GM23338 (cell line): ENCODE results near the gene ATP5MG. TPM values are rescaled to one million over a fixed set of nuclear protein-coding genes. Genes with fewer than 3 reads are reported as not detected.

Experiments
- ATAC-seq: fragments of 200-7000 bp; cut with Tn5 transposase; 3 replicates; pipeline ENCODE4 v1.9.1; 2020
- DNase-seq: peaks from one replicate; pipeline ENCODE4 v3.0.0-alpha.2; 2015; ENCODE audit warnings: low spot score
- H2AFZ ChIP-seq: fragments of 200-600 bp; sonication (generic); 2 replicates; pipeline ENCODE4 v1.8.0; 2016; ENCODE audit warnings: antibody characterized with exemption, mild to moderate bottlenecking, moderate library complexity
- H3F3A ChIP-seq: fragments of 200-600 bp; sonication (generic); replicated peaks from 2 replicates; pipeline ENCODE4 v1.8.0; 2017; ENCODE audit warnings: antibody characterized with exemption, mixed run types, low read depth
- H3K27ac ChIP-seq: fragments of 200-600 bp; sonication (generic); 2 replicates; pipeline ENCODE4 v1.6.1; 2016; ENCODE audit warnings: low read depth
- H3K27me3 ChIP-seq: fragments of 200-600 bp; sonication (generic); 2 replicates; pipeline ENCODE4 v1.8.0; 2016; ENCODE audit warnings: mild to moderate bottlenecking, mixed run types, moderate library complexity; ENCODE audit not compliant: insufficient read depth
- H3K36me3 ChIP-seq: fragments of 200-600 bp; sonication (generic); 2 replicates; pipeline ENCODE4 v1.8.0; 2016; ENCODE audit warnings: mild to moderate bottlenecking; ENCODE audit not compliant: insufficient read depth
- H3K4me1 ChIP-seq: fragments of 200-600 bp; sonication (generic); 2 replicates; pipeline ENCODE4 v1.8.0; 2016; ENCODE audit warnings: mild to moderate bottlenecking, moderate library complexity; ENCODE audit not compliant: insufficient read depth
- H3K4me2 ChIP-seq: fragments of 200-600 bp; sonication (generic); 2 replicates; pipeline ENCODE4 v1.7.1; 2017; ENCODE audit warnings: mixed run types
- H3K4me3 ChIP-seq: fragments of 200-600 bp; sonication (generic); 2 replicates; pipeline ENCODE4 v1.6.1; 2016; ENCODE audit warnings: mixed run types
- H3K79me2 ChIP-seq: fragments of 200-600 bp; sonication (generic); replicated peaks from 2 replicates; pipeline ENCODE4 v1.8.0; 2017; ENCODE audit warnings: mild to moderate bottlenecking; ENCODE audit not compliant: insufficient read depth
- H3K9me2 ChIP-seq: fragments of 200-600 bp; sonication (generic); 2 replicates; pipeline ENCODE4 v1.8.0; 2017; ENCODE audit not compliant: insufficient read depth
- H4K20me1 ChIP-seq: fragments of 200-600 bp; sonication (generic); replicated peaks from 2 replicates; pipeline ENCODE4 v1.8.0; 2017; ENCODE audit warnings: mild to moderate bottlenecking; ENCODE audit not compliant: insufficient read depth
- H3K27ac Mint-ChIP-seq: 2 replicates; pipeline ENCODE4 v1.8.0; 2020; ENCODE audit warnings: inconsistent platforms, mild to moderate bottlenecking, moderate library complexity, mixed read lengths
- H3K27me3 Mint-ChIP-seq: 3 replicates; pipeline ENCODE4 v1.8.0; 2022; ENCODE audit warnings: low read depth, mild to moderate bottlenecking, moderate library complexity, mixed read lengths, inconsistent platforms; ENCODE audit not compliant: insufficient read depth, poor library complexity
- H3K36me3 Mint-ChIP-seq: 3 replicates; pipeline ENCODE4 v1.8.0; 2021; ENCODE audit warnings: low read depth, mild to moderate bottlenecking, inconsistent platforms, moderate library complexity, mixed read lengths
- H3K4me1 Mint-ChIP-seq: 3 replicates; pipeline ENCODE4 v1.8.0; 2020; ENCODE audit warnings: mild to moderate bottlenecking, inconsistent platforms, mixed read lengths
- H3K4me3 Mint-ChIP-seq: 3 replicates; pipeline ENCODE4 v1.8.0; 2021; ENCODE audit warnings: moderate library complexity, mild to moderate bottlenecking, inconsistent platforms, mixed read lengths
- H3K9me3 Mint-ChIP-seq: 3 replicates; pipeline ENCODE4 v1.8.0; 2020; ENCODE audit warnings: moderate library complexity, mild to moderate bottlenecking, inconsistent platforms, mixed read lengths
- EZH2phosphoT487 ChIP-seq: fragments of 200-600 bp; sonication (generic); IDR thresholded peaks from one replicate; pipeline ENCODE4 v1.8.1; 2018; ENCODE audit warnings: antibody characterized with exemption; ENCODE audit not compliant: unreplicated experiment
- ZNF114 ChIP-seq: fragments of 250-450 bp; sonication (Bioruptor Pico); IDR thresholded peaks from 2 replicates; pipeline ENCODE4 v1.5.0; 2020; ENCODE audit warnings: mild to moderate bottlenecking, moderate library complexity
- ZNF331 ChIP-seq: fragments of 250-450 bp; sonication (Bioruptor Pico); IDR thresholded peaks from 2 replicates; pipeline ENCODE4 v1.5.0; 2020; ENCODE audit warnings: low read depth, mild to moderate bottlenecking, moderate library complexity
- polyA plus RNA-seq: library from polyadenylated mRNA; unstranded; fragments of >200 nt; fragmentation: Nextera tagmentation; extraction: Ambion mirVana; gene quantifications from 2 replicates; pipeline ENCODE4 v1.2.1, GENCODE V29; 2016
- total RNA-seq: library from RNA; depleted of rRNA; stranded (reverse); fragments of >200 nt; shearing (Covaris generic); gene quantifications from 2 replicates; pipeline ENCODE4 v1.2.3, GENCODE V29; 2014
- TF ChIP-seq, protein P1 (sequence below): IDR thresholded peaks from 2 replicates; pipeline ENCODE4 v1.6.1; 2016; ENCODE audit warnings: antibody characterized with exemption
- TF ChIP-seq, protein P2 (sequence below): fragments of 250-450 bp; sonication (Bioruptor Pico); IDR thresholded peaks from 2 replicates; pipeline ENCODE4 v1.5.0; 2020; ENCODE audit warnings: mild to moderate bottlenecking, moderate library complexity

Gene ATP5MG
- total and polyA plus RNA-seq, 2 experiments from 2014 or later: 41.7 to 987 TPM

DNA sequence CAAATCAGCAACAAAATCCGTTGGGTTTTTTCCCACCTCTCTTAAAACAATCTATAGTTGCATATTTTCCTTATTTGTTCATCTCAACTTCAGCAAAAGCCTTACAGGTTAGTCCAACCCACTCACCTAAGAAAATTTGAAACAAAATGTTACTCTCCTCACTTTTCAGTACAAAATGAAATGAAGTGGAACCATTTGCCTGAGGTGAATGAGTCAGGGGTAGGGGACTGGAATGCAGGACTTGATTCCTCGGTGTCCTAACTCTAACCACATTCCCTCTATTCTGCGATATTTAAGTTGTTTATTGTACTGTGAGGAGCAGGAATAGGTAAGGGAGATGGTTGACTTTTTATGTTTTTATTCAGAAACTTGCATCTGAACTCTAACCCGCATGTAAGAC, 16.4 kb downstream of the ATP5MG start:
- H3K4me2 ChIP-seq: no peak overlapping the region
- Mint-ChIP-seq H3K36me3 (no peaks in the 10 kb centered on the region), H3K27ac (0 out of 2 replicates have a peak overlapping the region, but pooled peaks have one; percentile 34), H3K4me1 (peaks cover 10% of the 10 kb centered on the region), H3K9me3 (no peaks in the 10 kb centered on the region), H3K4me3 (no peak overlapping the region), H3K27me3 (peaks cover 2% of the 10 kb centered on the region)
- no peak overlapping the region for H3K4me3 ChIP-seq
- no peaks in the 10 kb centered on the region for H3K79me2 ChIP-seq
- H3K27ac ChIP-seq: no peak overlapping the region
- H3F3A ChIP-seq: peaks cover 10% of the 10 kb centered on the region; the same call in 1 of the 2 replicates
- DNase-seq (no peak), ATAC-seq (no peak)
- H3K27me3 ChIP-seq: no peaks in the 10 kb centered on the region
- H3K36me3 ChIP-seq: no peaks in the 10 kb centered on the region
- 0 out of 2 replicates have a peak, but pooled peaks cover 3% of the 10 kb centered on the region for H4K20me1 ChIP-seq
- peaks cover 12% of the 10 kb centered on the region for H3K4me1 ChIP-seq
- no peak overlapping the region for H2AFZ ChIP-seq
- no peaks in the 10 kb centered on the region for H3K9me2 ChIP-seq
- no peak for TF ChIP-seq ZNF331 (CRISPR knock-in tag)
- TF ChIP-seq, protein P1, sequence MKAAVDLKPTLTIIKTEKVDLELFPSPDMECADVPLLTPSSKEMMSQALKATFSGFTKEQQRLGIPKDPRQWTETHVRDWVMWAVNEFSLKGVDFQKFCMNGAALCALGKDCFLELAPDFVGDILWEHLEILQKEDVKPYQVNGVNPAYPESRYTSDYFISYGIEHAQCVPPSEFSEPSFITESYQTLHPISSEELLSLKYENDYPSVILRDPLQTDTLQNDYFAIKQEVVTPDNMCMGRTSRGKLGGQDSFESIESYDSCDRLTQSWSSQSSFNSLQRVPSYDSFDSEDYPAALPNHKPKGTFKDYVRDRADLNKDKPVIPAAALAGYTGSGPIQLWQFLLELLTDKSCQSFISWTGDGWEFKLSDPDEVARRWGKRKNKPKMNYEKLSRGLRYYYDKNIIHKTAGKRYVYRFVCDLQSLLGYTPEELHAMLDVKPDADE: no peak
- no peak for TF ChIP-seq ZNF114 (CRISPR knock-in tag)
- TF ChIP-seq, protein P2, sequence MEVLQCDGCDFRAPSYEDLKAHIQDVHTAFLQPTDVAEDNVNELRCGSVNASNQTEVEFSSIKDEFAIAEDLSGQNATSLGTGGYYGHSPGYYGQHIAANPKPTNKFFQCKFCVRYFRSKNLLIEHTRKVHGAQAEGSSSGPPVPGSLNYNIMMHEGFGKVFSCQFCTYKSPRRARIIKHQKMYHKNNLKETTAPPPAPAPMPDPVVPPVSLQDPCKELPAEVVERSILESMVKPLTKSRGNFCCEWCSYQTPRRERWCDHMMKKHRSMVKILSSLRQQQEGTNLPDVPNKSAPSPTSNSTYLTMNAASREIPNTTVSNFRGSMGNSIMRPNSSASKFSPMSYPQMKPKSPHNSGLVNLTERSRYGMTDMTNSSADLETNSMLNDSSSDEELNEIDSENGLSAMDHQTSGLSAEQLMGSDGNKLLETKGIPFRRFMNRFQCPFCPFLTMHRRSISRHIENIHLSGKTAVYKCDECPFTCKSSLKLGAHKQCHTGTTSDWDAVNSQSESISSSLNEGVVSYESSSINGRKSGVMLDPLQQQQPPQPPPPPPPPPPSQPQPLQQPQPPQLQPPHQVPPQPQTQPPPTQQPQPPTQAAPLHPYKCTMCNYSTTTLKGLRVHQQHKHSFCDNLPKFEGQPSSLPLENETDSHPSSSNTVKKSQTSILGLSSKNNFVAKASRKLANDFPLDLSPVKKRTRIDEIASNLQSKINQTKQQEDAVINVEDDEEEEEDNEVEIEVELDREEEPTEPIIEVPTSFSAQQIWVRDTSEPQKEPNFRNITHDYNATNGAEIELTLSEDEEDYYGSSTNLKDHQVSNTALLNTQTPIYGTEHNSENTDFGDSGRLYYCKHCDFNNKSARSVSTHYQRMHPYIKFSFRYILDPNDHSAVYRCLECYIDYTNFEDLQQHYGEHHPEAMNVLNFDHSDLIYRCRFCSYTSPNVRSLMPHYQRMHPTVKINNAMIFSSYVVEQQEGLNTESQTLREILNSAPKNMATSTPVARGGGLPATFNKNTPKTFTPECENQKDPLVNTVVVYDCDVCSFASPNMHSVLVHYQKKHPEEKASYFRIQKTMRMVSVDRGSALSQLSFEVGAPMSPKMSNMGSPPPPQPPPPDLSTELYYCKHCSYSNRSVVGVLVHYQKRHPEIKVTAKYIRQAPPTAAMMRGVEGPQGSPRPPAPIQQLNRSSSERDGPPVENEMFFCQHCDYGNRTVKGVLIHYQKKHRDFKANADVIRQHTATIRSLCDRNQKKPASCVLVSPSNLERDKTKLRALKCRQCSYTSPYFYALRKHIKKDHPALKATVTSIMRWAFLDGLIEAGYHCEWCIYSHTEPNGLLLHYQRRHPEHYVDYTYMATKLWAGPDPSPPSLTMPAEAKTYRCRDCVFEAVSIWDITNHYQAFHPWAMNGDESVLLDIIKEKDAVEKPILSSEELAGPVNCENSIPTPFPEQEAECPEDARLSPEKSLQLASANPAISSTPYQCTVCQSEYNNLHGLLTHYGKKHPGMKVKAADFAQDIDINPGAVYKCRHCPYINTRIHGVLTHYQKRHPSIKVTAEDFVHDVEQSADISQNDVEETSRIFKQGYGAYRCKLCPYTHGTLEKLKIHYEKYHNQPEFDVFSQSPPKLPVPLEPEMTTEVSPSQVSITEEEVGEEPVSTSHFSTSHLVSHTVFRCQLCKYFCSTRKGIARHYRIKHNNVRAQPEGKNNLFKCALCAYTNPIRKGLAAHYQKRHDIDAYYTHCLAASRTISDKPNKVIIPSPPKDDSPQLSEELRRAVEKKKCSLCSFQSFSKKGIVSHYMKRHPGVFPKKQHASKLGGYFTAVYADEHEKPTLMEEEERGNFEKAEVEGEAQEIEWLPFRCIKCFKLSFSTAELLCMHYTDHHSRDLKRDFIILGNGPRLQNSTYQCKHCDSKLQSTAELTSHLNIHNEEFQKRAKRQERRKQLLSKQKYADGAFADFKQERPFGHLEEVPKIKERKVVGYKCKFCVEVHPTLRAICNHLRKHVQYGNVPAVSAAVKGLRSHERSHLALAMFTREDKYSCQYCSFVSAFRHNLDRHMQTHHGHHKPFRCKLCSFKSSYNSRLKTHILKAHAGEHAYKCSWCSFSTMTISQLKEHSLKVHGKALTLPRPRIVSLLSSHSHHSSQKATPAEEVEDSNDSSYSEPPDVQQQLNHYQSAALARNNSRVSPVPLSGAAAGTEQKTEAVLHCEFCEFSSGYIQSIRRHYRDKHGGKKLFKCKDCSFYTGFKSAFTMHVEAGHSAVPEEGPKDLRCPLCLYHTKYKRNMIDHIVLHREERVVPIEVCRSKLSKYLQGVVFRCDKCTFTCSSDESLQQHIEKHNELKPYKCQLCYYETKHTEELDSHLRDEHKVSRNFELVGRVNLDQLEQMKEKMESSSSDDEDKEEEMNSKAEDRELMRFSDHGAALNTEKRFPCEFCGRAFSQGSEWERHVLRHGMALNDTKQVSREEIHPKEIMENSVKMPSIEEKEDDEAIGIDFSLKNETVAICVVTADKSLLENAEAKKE: no peak
- no peak for TF ChIP-seq EZH2phosphoT487
